ENCODE measurements around the gene RTP3. TPM values are rescaled to one million over a fixed set of nuclear protein-coding genes. Genes with fewer than 3 reads are reported as not detected.

The RTP3 gene
- total and polyA plus RNA-seq, 2 experiments from 2014 or later: 0.16 TPM; not detected in 1

GRCh38 chr3:46480491-46481195 lies 17.1 kb upstream of the RTP3 start:
- Mint-ChIP-seq H3K4me1 (no peaks in the 10 kb centered on the region; the same call in 2 of the 3 replicates), H3K4me3 (no peak overlapping the region), H3K36me3 (ENCODE audit: low read depth) (no peaks in the 10 kb centered on the region), H3K9me3 (peaks cover 1% of the 10 kb centered on the region; the same call in 2 of the 3 replicates), H3K27ac (no peak overlapping the region), H3K27me3 (ENCODE audit: insufficient read depth, low read depth, poor library complexity) (peaks cover 3% of the 10 kb centered on the region)
- Histone ChIP-seq H2AFZ (no peak overlapping the region), H3K4me2 (no peak overlapping the region), H3K4me3 (no peak overlapping the region), H3K36me3 (ENCODE audit: insufficient read depth) (no peaks in the 10 kb centered on the region), H3K9me2 (ENCODE audit: insufficient read depth) (0 out of 2 replicates have a peak, but pooled peaks cover 4% of the 10 kb centered on the region), H3F3A (replicated peaks; ENCODE audit: low read depth) (no peaks in the 10 kb centered on the region), H3K27ac (ENCODE audit: low read depth) (no peak overlapping the region), H3K27me3 (ENCODE audit: insufficient read depth) (no peaks in the 10 kb centered on the region), H3K4me1 (ENCODE audit: insufficient read depth) (no peaks in the 10 kb centered on the region), H3K79me2 (replicated peaks; ENCODE audit: insufficient read depth) (no peaks in the 10 kb centered on the region), H4K20me1 (replicated peaks; ENCODE audit: insufficient read depth) (no peaks in the 10 kb centered on the region)
- no peak for TF ChIP-seq ZNF331 (CRISPR knock-in tag; IDR thresholded peaks at IDR 0.05; ENCODE audit: low read depth)
- TF ChIP-seq EZH2phosphoT487 (IDR thresholded peaks at IDR 0.05; ENCODE audit: unreplicated experiment): no peak
- no peak for ATAC-seq
- DNase-seq (ENCODE audit: low spot score): no peak

DNA sequence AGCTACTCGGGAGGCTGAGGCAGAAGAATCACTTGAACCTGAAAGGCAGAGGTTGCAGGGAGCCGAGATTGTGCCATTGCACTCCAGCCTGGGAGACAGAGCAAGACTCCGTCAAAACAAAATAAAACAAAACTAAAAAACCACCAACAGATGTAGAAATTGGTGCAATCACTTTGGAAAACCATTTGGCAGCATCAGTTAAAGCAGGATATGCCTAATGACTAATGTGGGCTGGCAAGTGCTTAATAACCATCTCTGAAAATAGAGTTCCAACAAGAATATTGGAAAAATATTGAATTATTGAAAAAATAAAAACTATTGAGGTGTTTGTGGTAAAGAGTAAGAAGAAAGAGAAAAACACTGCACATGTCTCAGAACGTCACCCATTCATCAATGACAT lies 16.1 kb upstream of the RTP3 start:
- Mint-ChIP-seq H3K4me3 (no peak overlapping the region), H3K4me1 (no peaks in the 10 kb centered on the region; the same call in 2 of the 3 replicates), H3K27ac (no peak overlapping the region), H3K36me3 (ENCODE audit: low read depth) (no peaks in the 10 kb centered on the region), H3K9me3 (no peaks in the 10 kb centered on the region), H3K27me3 (ENCODE audit: insufficient read depth, low read depth, poor library complexity) (peaks cover 3% of the 10 kb centered on the region)
- DNase-seq (ENCODE audit: low spot score): no peak
- Histone ChIP-seq H3K79me2 (replicated peaks; ENCODE audit: insufficient read depth) (no peaks in the 10 kb centered on the region), H2AFZ (no peak overlapping the region), H3K4me3 (no peak overlapping the region), H3K27ac (ENCODE audit: low read depth) (no peak overlapping the region), H4K20me1 (replicated peaks; ENCODE audit: insufficient read depth) (no peaks in the 10 kb centered on the region), H3K36me3 (ENCODE audit: insufficient read depth) (no peaks in the 10 kb centered on the region), H3K27me3 (ENCODE audit: insufficient read depth) (no peaks in the 10 kb centered on the region), H3K4me2 (no peak overlapping the region), H3K9me2 (ENCODE audit: insufficient read depth) (0 out of 2 replicates have a peak, but pooled peaks cover 4% of the 10 kb centered on the region), H3F3A (replicated peaks; ENCODE audit: low read depth) (no peaks in the 10 kb centered on the region), H3K4me1 (ENCODE audit: insufficient read depth) (no peaks in the 10 kb centered on the region)
- no peak for ATAC-seq
- no peak for TF ChIP-seq STAT1 (IDR thresholded peaks at IDR 0.05; ENCODE audit: unreplicated experiment)
- TF ChIP-seq POLR2AphosphoS5 (IDR thresholded peaks at IDR 0.05; ENCODE audit: low read depth): no peak
- no peak for TF ChIP-seq ZNF331 (CRISPR knock-in tag; IDR thresholded peaks at IDR 0.05; ENCODE audit: low read depth)
- TF ChIP-seq, protein P1, sequence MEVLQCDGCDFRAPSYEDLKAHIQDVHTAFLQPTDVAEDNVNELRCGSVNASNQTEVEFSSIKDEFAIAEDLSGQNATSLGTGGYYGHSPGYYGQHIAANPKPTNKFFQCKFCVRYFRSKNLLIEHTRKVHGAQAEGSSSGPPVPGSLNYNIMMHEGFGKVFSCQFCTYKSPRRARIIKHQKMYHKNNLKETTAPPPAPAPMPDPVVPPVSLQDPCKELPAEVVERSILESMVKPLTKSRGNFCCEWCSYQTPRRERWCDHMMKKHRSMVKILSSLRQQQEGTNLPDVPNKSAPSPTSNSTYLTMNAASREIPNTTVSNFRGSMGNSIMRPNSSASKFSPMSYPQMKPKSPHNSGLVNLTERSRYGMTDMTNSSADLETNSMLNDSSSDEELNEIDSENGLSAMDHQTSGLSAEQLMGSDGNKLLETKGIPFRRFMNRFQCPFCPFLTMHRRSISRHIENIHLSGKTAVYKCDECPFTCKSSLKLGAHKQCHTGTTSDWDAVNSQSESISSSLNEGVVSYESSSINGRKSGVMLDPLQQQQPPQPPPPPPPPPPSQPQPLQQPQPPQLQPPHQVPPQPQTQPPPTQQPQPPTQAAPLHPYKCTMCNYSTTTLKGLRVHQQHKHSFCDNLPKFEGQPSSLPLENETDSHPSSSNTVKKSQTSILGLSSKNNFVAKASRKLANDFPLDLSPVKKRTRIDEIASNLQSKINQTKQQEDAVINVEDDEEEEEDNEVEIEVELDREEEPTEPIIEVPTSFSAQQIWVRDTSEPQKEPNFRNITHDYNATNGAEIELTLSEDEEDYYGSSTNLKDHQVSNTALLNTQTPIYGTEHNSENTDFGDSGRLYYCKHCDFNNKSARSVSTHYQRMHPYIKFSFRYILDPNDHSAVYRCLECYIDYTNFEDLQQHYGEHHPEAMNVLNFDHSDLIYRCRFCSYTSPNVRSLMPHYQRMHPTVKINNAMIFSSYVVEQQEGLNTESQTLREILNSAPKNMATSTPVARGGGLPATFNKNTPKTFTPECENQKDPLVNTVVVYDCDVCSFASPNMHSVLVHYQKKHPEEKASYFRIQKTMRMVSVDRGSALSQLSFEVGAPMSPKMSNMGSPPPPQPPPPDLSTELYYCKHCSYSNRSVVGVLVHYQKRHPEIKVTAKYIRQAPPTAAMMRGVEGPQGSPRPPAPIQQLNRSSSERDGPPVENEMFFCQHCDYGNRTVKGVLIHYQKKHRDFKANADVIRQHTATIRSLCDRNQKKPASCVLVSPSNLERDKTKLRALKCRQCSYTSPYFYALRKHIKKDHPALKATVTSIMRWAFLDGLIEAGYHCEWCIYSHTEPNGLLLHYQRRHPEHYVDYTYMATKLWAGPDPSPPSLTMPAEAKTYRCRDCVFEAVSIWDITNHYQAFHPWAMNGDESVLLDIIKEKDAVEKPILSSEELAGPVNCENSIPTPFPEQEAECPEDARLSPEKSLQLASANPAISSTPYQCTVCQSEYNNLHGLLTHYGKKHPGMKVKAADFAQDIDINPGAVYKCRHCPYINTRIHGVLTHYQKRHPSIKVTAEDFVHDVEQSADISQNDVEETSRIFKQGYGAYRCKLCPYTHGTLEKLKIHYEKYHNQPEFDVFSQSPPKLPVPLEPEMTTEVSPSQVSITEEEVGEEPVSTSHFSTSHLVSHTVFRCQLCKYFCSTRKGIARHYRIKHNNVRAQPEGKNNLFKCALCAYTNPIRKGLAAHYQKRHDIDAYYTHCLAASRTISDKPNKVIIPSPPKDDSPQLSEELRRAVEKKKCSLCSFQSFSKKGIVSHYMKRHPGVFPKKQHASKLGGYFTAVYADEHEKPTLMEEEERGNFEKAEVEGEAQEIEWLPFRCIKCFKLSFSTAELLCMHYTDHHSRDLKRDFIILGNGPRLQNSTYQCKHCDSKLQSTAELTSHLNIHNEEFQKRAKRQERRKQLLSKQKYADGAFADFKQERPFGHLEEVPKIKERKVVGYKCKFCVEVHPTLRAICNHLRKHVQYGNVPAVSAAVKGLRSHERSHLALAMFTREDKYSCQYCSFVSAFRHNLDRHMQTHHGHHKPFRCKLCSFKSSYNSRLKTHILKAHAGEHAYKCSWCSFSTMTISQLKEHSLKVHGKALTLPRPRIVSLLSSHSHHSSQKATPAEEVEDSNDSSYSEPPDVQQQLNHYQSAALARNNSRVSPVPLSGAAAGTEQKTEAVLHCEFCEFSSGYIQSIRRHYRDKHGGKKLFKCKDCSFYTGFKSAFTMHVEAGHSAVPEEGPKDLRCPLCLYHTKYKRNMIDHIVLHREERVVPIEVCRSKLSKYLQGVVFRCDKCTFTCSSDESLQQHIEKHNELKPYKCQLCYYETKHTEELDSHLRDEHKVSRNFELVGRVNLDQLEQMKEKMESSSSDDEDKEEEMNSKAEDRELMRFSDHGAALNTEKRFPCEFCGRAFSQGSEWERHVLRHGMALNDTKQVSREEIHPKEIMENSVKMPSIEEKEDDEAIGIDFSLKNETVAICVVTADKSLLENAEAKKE (CRISPR knock-in tag; IDR thresholded peaks at IDR 0.05): no peak
- TF ChIP-seq CTCF (conservative IDR thresholded peaks at IDR 0.05; ENCODE audit: low read depth in 2 of 2): no peak
- TF ChIP-seq, protein P2, sequence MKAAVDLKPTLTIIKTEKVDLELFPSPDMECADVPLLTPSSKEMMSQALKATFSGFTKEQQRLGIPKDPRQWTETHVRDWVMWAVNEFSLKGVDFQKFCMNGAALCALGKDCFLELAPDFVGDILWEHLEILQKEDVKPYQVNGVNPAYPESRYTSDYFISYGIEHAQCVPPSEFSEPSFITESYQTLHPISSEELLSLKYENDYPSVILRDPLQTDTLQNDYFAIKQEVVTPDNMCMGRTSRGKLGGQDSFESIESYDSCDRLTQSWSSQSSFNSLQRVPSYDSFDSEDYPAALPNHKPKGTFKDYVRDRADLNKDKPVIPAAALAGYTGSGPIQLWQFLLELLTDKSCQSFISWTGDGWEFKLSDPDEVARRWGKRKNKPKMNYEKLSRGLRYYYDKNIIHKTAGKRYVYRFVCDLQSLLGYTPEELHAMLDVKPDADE (IDR thresholded peaks at IDR 0.05): no peak
- TF ChIP-seq JUNB (IDR thresholded peaks at IDR 0.05; ENCODE audit: unreplicated experiment): no peak

Data from GM23338 (cell line).